IMR-90 (cell line): ENCODE results near the gene ANKRD16. TPM values are rescaled to one million over a fixed set of nuclear protein-coding genes. Genes with fewer than 3 reads are reported as not detected.

Source experiments
- ATAC-seq: fragments of 200-7000 bp; cut with Tn5 transposase; 2 replicates; pipeline ENCODE4 v1.9.1; 2020; ENCODE audit warnings: low read depth, mild to moderate bottlenecking, moderate library complexity
- BruUV-seq: library from RNA; stranded (reverse); fragments of 400-500 nt; replicated peaks from 2 replicates; lab custom pipeline; 2021; lab: Mats Ljungman, UMichigan
- CTCF ChIA-PET: fragments of 300-600 bp; formaldehyde crosslinking; extraction: SDS; loops from one replicate; lab custom pipeline; 2021; ENCODE audit warnings: antibody characterized with exemption; lab: Yijun Ruan, JAX
- POLR2A ChIA-PET: fragments of 300-600 bp; sonication (Branson Sonifier 250); formaldehyde crosslinking; loops from one replicate; lab custom pipeline; 2022; ENCODE audit warnings: antibody characterized with exemption; ENCODE audit not compliant: unreplicated experiment; lab: Charles Lee
- DNase-seq: peaks from one replicate; pipeline ENCODE4 v3.0.0; 2013
- H2AFZ ChIP-seq: replicated peaks from 2 replicates; pipeline ENCODE3; 2013; ENCODE audit warnings: low read length, mild to moderate bottlenecking; ENCODE audit not compliant: poor library complexity
- H2AK5ac ChIP-seq: 2 replicates; pipeline ENCODE4 v1.6.1; 2013; ENCODE audit warnings: low read depth, low read length, inconsistent platforms
- H2AK9ac ChIP-seq: replicated peaks from 2 replicates; pipeline ENCODE3; 2013; ENCODE audit warnings: mild to moderate bottlenecking, low read depth, low read length, moderate library complexity; ENCODE audit not compliant: poor library complexity
- H2BK120ac ChIP-seq: 2 replicates; pipeline ENCODE4 v1.6.1; 2013; ENCODE audit warnings: low read depth, low read length, inconsistent platforms
- H2BK15ac ChIP-seq: 3 replicates; pipeline ENCODE4 v1.6.1; 2013; ENCODE audit warnings: low read depth, low read length, inconsistent platforms
- H2BK20ac ChIP-seq: 2 replicates; pipeline ENCODE4 v1.6.1; 2013; ENCODE audit warnings: low read depth, mild to moderate bottlenecking, inconsistent platforms, low read length, moderate library complexity
- H2BK5ac ChIP-seq: 2 replicates; pipeline ENCODE4 v1.6.1; 2013; ENCODE audit warnings: mild to moderate bottlenecking, low read depth, low read length, inconsistent platforms; ENCODE audit not compliant: poor library complexity, severe bottlenecking
- H3K14ac ChIP-seq: replicated peaks from 2 replicates; pipeline ENCODE4 v1.6.1; 2013; ENCODE audit warnings: low read depth, low read length, inconsistent platforms
- H3K18ac ChIP-seq: 2 replicates; pipeline ENCODE4 v1.6.1; 2013; ENCODE audit warnings: low read depth, low read length, control low read depth
- H3K23ac ChIP-seq: 2 replicates; pipeline ENCODE4 v1.6.1; 2013; ENCODE audit warnings: low read depth, low read length, inconsistent platforms
- H3K27ac ChIP-seq: 2 replicates; pipeline ENCODE4 v1.5.1; 2013; ENCODE audit warnings: mild to moderate bottlenecking, control low read depth, low read length; ENCODE audit not compliant: insufficient read depth
- H3K27me3 ChIP-seq: 2 replicates; pipeline ENCODE4 v1.6.1; 2013; ENCODE audit warnings: low read length; ENCODE audit not compliant: control insufficient read depth, insufficient read depth
- H3K36me3 ChIP-seq: 2 replicates; pipeline ENCODE4 v1.6.1; 2013; ENCODE audit warnings: low read length, mixed read lengths; ENCODE audit not compliant: control insufficient read depth, insufficient read depth
- H3K4ac ChIP-seq: 2 replicates; pipeline ENCODE4 v1.6.1; 2013; ENCODE audit warnings: low read depth, low read length, inconsistent platforms
- H3K4me1 ChIP-seq: 2 replicates; pipeline ENCODE4 v1.6.1; 2013; ENCODE audit warnings: low read length, mixed read lengths; ENCODE audit not compliant: control insufficient read depth, insufficient read depth
- H3K4me2 ChIP-seq: 2 replicates; pipeline ENCODE4 v1.6.1; 2013; ENCODE audit warnings: low read depth, mild to moderate bottlenecking, control low read depth, low read length, moderate library complexity
- H3K4me3 ChIP-seq: 2 replicates; pipeline ENCODE4 v1.5.1; 2013; ENCODE audit warnings: low read depth, mild to moderate bottlenecking, control low read depth, low read length, moderate library complexity; ENCODE audit not compliant: insufficient read depth
- H3K56ac ChIP-seq: 2 replicates; pipeline ENCODE4 v1.6.1; 2013; ENCODE audit warnings: low read length, inconsistent platforms; ENCODE audit not compliant: insufficient read depth; ENCODE audit errors: extremely low read depth
- H3K79me1 ChIP-seq, 2 experiments: 2 replicates each; pipeline ENCODE4 v1.6.1; 2013; ENCODE audit warnings: low read length in 2 of 2, inconsistent platforms in 1 of 2, low read depth in 1 of 2
- H3K9ac ChIP-seq: 2 replicates; pipeline ENCODE4 v1.6.1; 2013; ENCODE audit warnings: low read depth, low read length, control low read depth
- H3K9me1 ChIP-seq: 2 replicates; pipeline ENCODE4 v1.6.1; 2013; ENCODE audit warnings: low read length, inconsistent platforms; ENCODE audit not compliant: insufficient read depth
- H3K9me3 ChIP-seq: 2 replicates; pipeline ENCODE4 v1.6.1; 2013; ENCODE audit warnings: low read length; ENCODE audit not compliant: control insufficient read depth, insufficient read depth
- H4K20me1 ChIP-seq: 2 replicates; pipeline ENCODE4 v1.6.1; 2013; ENCODE audit warnings: low read length, inconsistent platforms; ENCODE audit not compliant: insufficient read depth
- H4K5ac ChIP-seq: 2 replicates; pipeline ENCODE4 v1.6.1; 2013; ENCODE audit warnings: mild to moderate bottlenecking, low read depth, low read length, control low read depth
- H4K8ac ChIP-seq, 2 experiments: 2 replicates each; pipeline ENCODE4 v1.6.1; 2013; ENCODE audit warnings: low read depth in 2 of 2, low read length in 2 of 2, control low read depth in 1 of 2, inconsistent platforms in 1 of 2
- H4K91ac ChIP-seq: 2 replicates; pipeline ENCODE4 v1.6.1; 2013; ENCODE audit warnings: low read depth, low read length, inconsistent platforms; ENCODE audit not compliant: insufficient read depth
- FOS ChIP-seq: fragments of 150-350 bp; IDR thresholded peaks from 2 replicates; pipeline ENCODE4 v1.6.1; 2016; ENCODE audit warnings: low read depth, low read length
- NFE2L2 ChIP-seq: fragments of 150-350 bp; IDR thresholded peaks from 2 replicates; pipeline ENCODE4 v1.6.1; 2016; ENCODE audit warnings: low read depth, mild to moderate bottlenecking, low read length
- POLR2A ChIP-seq: IDR thresholded peaks from 2 replicates; pipeline ENCODE4 v1.6.1; 2012; ENCODE audit warnings: mild to moderate bottlenecking, low read depth, low read length
- WGBS, 2 experiments: methylation state at CpG; one replicate each; pipeline versions ENCODE4 v1.1.5 to v1.1.7; 2013; ENCODE audit warnings: missing lambda C conversion rate in 2 of 2; ENCODE audit not compliant: insufficient read length in 1 of 2; ENCODE audit errors: extremely low coverage in 2 of 2; 5-methylcytosine and 5-hydroxymethylcytosine counted together
- dilution Hi-C: fragments of 300-500 bp; cut with HindIII; formaldehyde crosslinking; loops from one replicate; pipeline ENCODE4 v1.14.3; 2018; ENCODE audit warnings: low sequenced_read_pairs; ENCODE audit not compliant: unreplicated experiment
- in situ Hi-C: fragments of 300-500 bp; cut with MboI; formaldehyde crosslinking; loops from 3 replicates; pipeline ENCODE4 v1.14.3; 2019; ENCODE audit warnings: low sequenced_read_pairs, inconsistent platforms, mixed read lengths
- intact Hi-C: fragments of 100-400 bp; cut with micrococcal nuclease; formaldehyde crosslinking; loops from 2 replicates; pipeline ENCODE4 v1.10.0; 2022
- polyA plus RNA-seq, 3 experiments: library from polyadenylated mRNA; depleted of rRNA; stranded (reverse); fragments of >200 nt; gene quantifications; 2 replicates each; pipeline ENCODE4 v1.2.3, GENCODE V29; 2012; ENCODE audit warnings: low replicate concordance in 1 of 3
- total RNA-seq: library from RNA; depleted of rRNA; stranded (reverse); fragments of >200 nt; gene quantifications from 2 replicates; pipeline ENCODE4 v1.2.3, GENCODE V29; 2012
- TF ChIP-seq, protein P1 (sequence below): fragments of 150-350 bp; IDR thresholded peaks from 2 replicates; pipeline ENCODE4 v1.6.1; 2017; ENCODE audit warnings: mild to moderate bottlenecking, antibody characterized with exemption, low read length, low read depth

The ANKRD16 gene
- total and polyA plus RNA-seq, 2 of the 4 experiments (the other 2 are of a cell fraction): 5.1 to 5.7 TPM

DNA sequence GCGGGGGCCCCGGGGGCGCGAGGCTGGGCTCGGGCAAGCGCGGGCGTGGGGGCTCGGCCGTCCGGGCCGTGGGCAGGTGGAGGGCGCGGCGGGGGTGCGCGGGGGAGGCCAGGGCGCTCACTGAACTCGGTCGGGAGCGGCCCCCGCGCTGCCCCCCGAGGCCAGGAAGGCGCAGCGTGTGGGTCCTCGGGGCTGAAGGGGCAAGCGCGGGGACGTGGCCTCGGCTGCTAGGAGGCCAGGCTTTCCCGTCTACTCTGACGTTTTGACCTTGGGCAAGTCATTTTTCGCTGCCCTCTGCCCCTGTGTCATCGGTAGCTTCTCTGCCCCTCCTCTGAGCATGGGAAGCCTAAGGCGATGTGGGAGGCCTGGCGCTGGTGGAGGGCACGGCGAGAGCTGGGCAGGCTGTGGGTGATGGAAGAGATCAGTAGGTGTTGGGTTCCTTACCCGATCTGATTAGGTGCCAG lies 791 bp upstream of the ANKRD16 start:
- Histone ChIP-seq H2BK5ac (peak overlapping the region; percentile 64), H2BK120ac (no peak overlapping the region), H2AFZ (peak overlapping the region; percentile 86), H3K18ac (peak overlapping the region; percentile 17; the same call in 1 of the 2 replicates), H3K4ac (peak overlapping the region; percentile 91), H2BK15ac (no peak overlapping the region), H4K91ac (peak overlapping the region; percentile 5; the same call in 1 of the 2 replicates), H2AK9ac (peak overlapping the region; percentile 68), H3K9ac (peak overlapping the region; percentile 96), H3K56ac (peak overlapping the region; percentile 71), H3K36me3 (peaks cover 18% of the 10 kb centered on the region), H4K5ac (peak overlapping the region; percentile 21; the same call in 1 of the 2 replicates), H4K8ac (peak overlapping the region in 1 of 2 experiments; percentile 3; a peak in 3 of 4 replicates), H3K27me3 (no peaks in the 10 kb centered on the region), H2BK20ac (no peak overlapping the region), H3K9me1 (peaks cover 19% of the 10 kb centered on the region), H3K4me2 (peak overlapping the region; percentile 100), H2AK5ac (peak overlapping the region; percentile 74; the same call in 1 of the 2 replicates), H3K4me1 (peaks cover 14% of the 10 kb centered on the region), H4K20me1 (peaks cover 54% of the 10 kb centered on the region), H3K14ac (peak overlapping the region; percentile 76), H3K9me3 (no peaks in the 10 kb centered on the region), H3K4me3 (peak overlapping the region; percentile 99), H3K79me1 (peaks cover 37 to 60% of the 10 kb centered on the region in 2 experiments), H3K27ac (peak overlapping the region; percentile 90), H3K23ac (peak overlapping the region; percentile 97)
- CTCF ChIA-PET: no interaction called here
- in situ Hi-C loops (no loop called here), intact Hi-C loops (loop anchor here (5.0 kb wide), 1 partner anchor 37 kb away; no protein-coding TSS in a partner anchor), dilution Hi-C loops (no loop called here)
- no peak for TF ChIP-seq NFE2L2
- no peak for TF ChIP-seq FOS
- no peak for TF ChIP-seq POLR2A
- TF ChIP-seq, protein P1, sequence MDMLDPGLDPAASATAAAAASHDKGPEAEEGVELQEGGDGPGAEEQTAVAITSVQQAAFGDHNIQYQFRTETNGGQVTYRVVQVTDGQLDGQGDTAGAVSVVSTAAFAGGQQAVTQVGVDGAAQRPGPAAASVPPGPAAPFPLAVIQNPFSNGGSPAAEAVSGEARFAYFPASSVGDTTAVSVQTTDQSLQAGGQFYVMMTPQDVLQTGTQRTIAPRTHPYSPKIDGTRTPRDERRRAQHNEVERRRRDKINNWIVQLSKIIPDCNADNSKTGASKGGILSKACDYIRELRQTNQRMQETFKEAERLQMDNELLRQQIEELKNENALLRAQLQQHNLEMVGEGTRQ: no peak
- 2% methylated on average over 12 of the region's 40 CpGs; no CpG with 5 or more reads in 1 of the 2 experiments for WGBS, 2 experiments
- POLR2A ChIA-PET: interaction anchor here (1.2 kb wide), 1 partner anchor 77 kb away, joined by 3 read pairs; the partner anchor contains the start of gene GDI2
- no TSS peak for BruUV-seq
- no peak for DNase-seq
- ATAC-seq: peak; percentile 1; the same call in 1 of the 2 replicates
